CD4-positive, alpha-beta T cell treated with Interleukin-15 for 1 hour (primary cell): ENCODE data around the gene MOV10.

Experiments used
- DNase-seq: peaks from one replicate; pipeline ENCODE4 v3.0.0-alpha.2; 2020

The MOV10 gene

GRCh38 chr1:112700290-112701226, 26.1 kb downstream of the MOV10 start:
- DNase-seq, result peak; percentile 84

GRCh38 chr1:112701227-112702066, 27.0 kb downstream of the MOV10 start:
- DNase-seq, result no peak

- no peak for DNase-seq
Measured at GRCh38 chr1:112702067-112702395, 27.6 kb downstream of the MOV10 start.

GRCh38 chr1:112702420-112703261, 28.2 kb downstream of the MOV10 start:
- DNase-seq, result no peak

GRCh38 chr1:112703706-112704105, 29.2 kb downstream of the MOV10 start:
- no peak for DNase-seq

GRCh38 chr1:112704391-112704933, 30.0 kb downstream of the MOV10 start:
- DNase-seq, result no peak

GRCh38 chr1:112704934-112705627, 30.6 kb downstream of the MOV10 start:
- peak; percentile 62 for DNase-seq

GRCh38 chr1:112706505-112707220, 32.2 kb downstream of the MOV10 start, which contains the start of gene RHOC:
Gene RHOC (minus strand): TSS chr1:112707127. CDS start chr1:112703799, 3,328 bp downstream.
- peak; percentile 46 for DNase-seq

GRCh38 chr1:112707221-112708001, 33.0 kb downstream of the MOV10 start:
- DNase-seq, result peak; percentile 74

GRCh38 chr1:112708002-112708448, 33.6 kb downstream of the MOV10 start:
- no peak for DNase-seq

GRCh38 chr1:112708489-112708888, 34.0 kb downstream of the MOV10 start:
- DNase-seq, result no peak

- no peak for DNase-seq
Measured at GRCh38 chr1:112710159-112710558, 35.7 kb downstream of the MOV10 start.

- no peak for DNase-seq
Measured at GRCh38 chr1:112710586-112710985, 36.1 kb downstream of the MOV10 start.

GRCh38 chr1:112711041-112711440, 36.6 kb downstream of the MOV10 start:
- DNase-seq, result no peak

- no peak for DNase-seq
Measured at GRCh38 chr1:112711670-112712069, 37.2 kb downstream of the MOV10 start.

GRCh38 chr1:112712191-112712590, 37.7 kb downstream of the MOV10 start:
- DNase-seq, result no peak

- DNase-seq, result no peak
Measured at GRCh38 chr1:112712701-112713128, 38.3 kb downstream of the MOV10 start.

- DNase-seq, result peak; percentile 51
Measured at GRCh38 chr1:112713466-112714312, 39.2 kb downstream of the MOV10 start.
